ENCODE results near the gene MAP2. TPM values are rescaled to one million over a fixed set of nuclear protein-coding genes. Genes with fewer than 3 reads are reported as not detected.

Gene MAP2
- total and polyA plus RNA-seq, 2 donors (not counting 1 experiment from before 2014, with no cell fraction given), result 1.8 to 3.0 TPM

DNA sequence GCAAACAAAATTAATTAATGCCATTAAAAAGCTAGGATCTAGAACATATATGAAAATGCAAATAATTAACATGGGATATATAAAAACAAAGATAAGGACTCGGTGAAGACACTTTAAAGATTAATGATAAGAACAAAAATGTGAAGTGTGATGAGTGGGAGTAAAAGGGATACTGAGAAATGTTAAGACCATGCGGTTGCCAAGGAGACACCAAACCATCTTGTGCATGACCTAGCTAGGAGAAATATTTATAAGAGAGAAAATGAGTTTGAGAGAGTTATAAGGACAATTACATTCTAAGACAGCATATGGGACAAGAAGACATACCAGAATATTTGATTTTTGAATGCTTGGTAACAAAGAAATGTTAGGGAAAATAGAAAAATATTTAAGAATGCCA lies 25.4 kb upstream of the MAP2 start:
- WGBS (ENCODE audit: insufficient coverage), result 100% methylated on average over 1 of the region's 2 CpGs
- H2AFZ ChIP-seq (ENCODE audit: insufficient read depth, low read depth, low read length, poor library complexity, severe bottlenecking), result no peak overlapping the region

DNA sequence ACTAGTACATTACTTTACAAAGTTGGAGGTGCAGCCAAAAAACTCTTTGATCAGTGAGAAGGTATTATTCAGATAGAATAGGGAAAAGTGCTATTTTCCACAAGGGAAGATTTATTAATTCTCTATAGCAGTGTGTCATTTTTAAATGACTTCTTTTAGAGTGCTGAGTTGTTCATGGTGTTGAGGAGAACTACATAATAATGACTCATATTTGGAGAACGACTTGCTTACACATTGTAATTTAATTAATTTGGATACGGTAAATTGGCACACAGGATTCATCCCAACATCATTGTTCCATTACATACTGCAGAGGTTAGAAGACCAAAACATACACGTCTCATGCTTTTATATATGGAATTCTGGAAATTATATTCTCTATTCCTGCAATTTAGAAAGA lies 22.1 kb upstream of the MAP2 start:
- TF ChIP-seq EZH2 (IDR thresholded peaks at IDR 0.05; ENCODE audit: borderline replicate concordance, insufficient read depth, low read depth, low read length, poor library complexity, severe bottlenecking), result no peak
- TF ChIP-seq, protein P1, sequence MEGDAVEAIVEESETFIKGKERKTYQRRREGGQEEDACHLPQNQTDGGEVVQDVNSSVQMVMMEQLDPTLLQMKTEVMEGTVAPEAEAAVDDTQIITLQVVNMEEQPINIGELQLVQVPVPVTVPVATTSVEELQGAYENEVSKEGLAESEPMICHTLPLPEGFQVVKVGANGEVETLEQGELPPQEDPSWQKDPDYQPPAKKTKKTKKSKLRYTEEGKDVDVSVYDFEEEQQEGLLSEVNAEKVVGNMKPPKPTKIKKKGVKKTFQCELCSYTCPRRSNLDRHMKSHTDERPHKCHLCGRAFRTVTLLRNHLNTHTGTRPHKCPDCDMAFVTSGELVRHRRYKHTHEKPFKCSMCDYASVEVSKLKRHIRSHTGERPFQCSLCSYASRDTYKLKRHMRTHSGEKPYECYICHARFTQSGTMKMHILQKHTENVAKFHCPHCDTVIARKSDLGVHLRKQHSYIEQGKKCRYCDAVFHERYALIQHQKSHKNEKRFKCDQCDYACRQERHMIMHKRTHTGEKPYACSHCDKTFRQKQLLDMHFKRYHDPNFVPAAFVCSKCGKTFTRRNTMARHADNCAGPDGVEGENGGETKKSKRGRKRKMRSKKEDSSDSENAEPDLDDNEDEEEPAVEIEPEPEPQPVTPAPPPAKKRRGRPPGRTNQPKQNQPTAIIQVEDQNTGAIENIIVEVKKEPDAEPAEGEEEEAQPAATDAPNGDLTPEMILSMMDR (IDR thresholded peaks at IDR 0.05), result no peak
- Mint-ChIP-seq H3K4me3 (no peak overlapping the region), H3K27ac (no peak overlapping the region), H3K9me3 (ENCODE audit: insufficient read depth) (no peaks in the 10 kb centered on the region), H3K4me1 (no peaks in the 10 kb centered on the region), H3K27me3 (peaks cover 14% of the 10 kb centered on the region)
- Histone ChIP-seq H3K36me3 (replicated peaks in 1 of 2; ENCODE audit: control extremely low read depth in 1 of 2, control insufficient read depth in 1 of 2, extremely low read depth in 1 of 2, insufficient read depth in 2 of 2, low read length in 1 of 2) (no peaks in the 10 kb centered on the region), H3K4me1 (ENCODE audit: control insufficient read depth in 2 of 2, insufficient read depth in 2 of 2, low read length in 2 of 2) (no peaks in the 10 kb centered on the region), H3K9ac (ENCODE audit: low read length) (no peak overlapping the region), H3K27ac (ENCODE audit: low read length in 2 of 2) (no peak overlapping the region), H4K20me1 (ENCODE audit: control insufficient read depth, insufficient read depth, low read length, poor library complexity, severe bottlenecking) (no peaks in the 10 kb centered on the region), H3K4me3 (ENCODE audit: control extremely low read depth in 1 of 5, extremely low read depth in 1 of 5, insufficient read depth in 1 of 5, low read depth in 2 of 5, low read length in 4 of 5) (no peak overlapping the region), H3K4me2 (replicated peaks; ENCODE audit: low read depth, low read length, poor library complexity, severe bottlenecking) (no peak overlapping the region), H3K79me2 (ENCODE audit: control insufficient read depth, insufficient read depth, low read length) (no peaks in the 10 kb centered on the region), H3K27me3 (replicated peaks in 1 of 4; ENCODE audit: control extremely low read depth in 1 of 4, control insufficient read depth in 3 of 4, insufficient read depth in 4 of 4, low read length in 3 of 4) (peaks cover 0 to 8% (median 0%) of the 10 kb centered on the region in 4 experiments), H3K9me3 (ENCODE audit: control extremely low read depth in 1 of 3, control insufficient read depth in 2 of 3, insufficient read depth in 1 of 3, low read length in 2 of 3) (no peaks in the 10 kb centered on the region), H2AFZ (ENCODE audit: insufficient read depth, low read depth, low read length, poor library complexity, severe bottlenecking) (no peak overlapping the region)
- ChIA-PET POLR2A (no interaction called here), CTCF (no interaction called here)
- no peak for ATAC-seq (ENCODE audit: low read depth)
- WGBS (ENCODE audit: insufficient coverage), result no CpG with 5 or more reads among the region's 3 CpGs
- intact Hi-C loops (cut with micrococcal nuclease), result no loop called here
- DNase-seq, result no peak

More for the DNA sequence above, 25.4 kb upstream of the MAP2 start:
- H3K27me3 ChIP-seq (replicated peaks in 1 of 4; ENCODE audit: control extremely low read depth in 1 of 4, control insufficient read depth in 3 of 4, insufficient read depth in 4 of 4, low read length in 3 of 4), result peaks cover 0 to 9% (median 0%) of the 10 kb centered on the region in 4 experiments
- POLR2A ChIA-PET, result no interaction called here
- no peak overlapping the region for H3K9ac ChIP-seq (ENCODE audit: low read length)
- H3K4me1 ChIP-seq (ENCODE audit: control insufficient read depth in 2 of 2, insufficient read depth in 2 of 2, low read length in 2 of 2), result no peaks in the 10 kb centered on the region
- no peaks in the 10 kb centered on the region for H3K9me3 ChIP-seq (ENCODE audit: control extremely low read depth in 1 of 3, control insufficient read depth in 2 of 3, insufficient read depth in 1 of 3, low read length in 2 of 3)
- CTCF ChIA-PET, result no interaction called here
- H3K79me2 ChIP-seq (ENCODE audit: control insufficient read depth, insufficient read depth, low read length), result no peaks in the 10 kb centered on the region
- intact Hi-C loops (cut with micrococcal nuclease), result no loop called here
- H3K36me3 ChIP-seq (replicated peaks in 1 of 2; ENCODE audit: control extremely low read depth in 1 of 2, control insufficient read depth in 1 of 2, extremely low read depth in 1 of 2, insufficient read depth in 2 of 2, low read length in 1 of 2), result no peaks in the 10 kb centered on the region
- ATAC-seq (ENCODE audit: low read depth), result no peak
- no peaks in the 10 kb centered on the region for H3K9me3 Mint-ChIP-seq (ENCODE audit: insufficient read depth)
- H3K4me3 ChIP-seq (ENCODE audit: control extremely low read depth in 1 of 5, extremely low read depth in 1 of 5, insufficient read depth in 1 of 5, low read depth in 2 of 5, low read length in 4 of 5), result no peak overlapping the region
- no peaks in the 10 kb centered on the region for H3K4me1 Mint-ChIP-seq
- no peaks in the 10 kb centered on the region for H4K20me1 ChIP-seq (ENCODE audit: control insufficient read depth, insufficient read depth, low read length, poor library complexity, severe bottlenecking)
- DNase-seq, result no peak
- H3K27ac ChIP-seq (ENCODE audit: low read length in 2 of 2), result no peak overlapping the region
- no peak overlapping the region for H3K27ac Mint-ChIP-seq
- H3K4me2 ChIP-seq (replicated peaks; ENCODE audit: low read depth, low read length, poor library complexity, severe bottlenecking), result no peak overlapping the region
- TF ChIP-seq, protein P1 (IDR thresholded peaks at IDR 0.05), result no peak
- TF ChIP-seq EZH2 (IDR thresholded peaks at IDR 0.05; ENCODE audit: borderline replicate concordance, insufficient read depth, low read depth, low read length, poor library complexity, severe bottlenecking), result no peak
- peaks cover 21% of the 10 kb centered on the region for H3K27me3 Mint-ChIP-seq
- no peak overlapping the region for H3K4me3 Mint-ChIP-seq

Data from B cell (primary cell).